Activated T-cell treated with anti-CD3 and anti-CD28 coated beads, Interleukin-2, amount 50 U/mL, for 4 hours (primary cell): Measurements from ENCODE around the gene HAPSTR1. TPM values are rescaled to one million over a fixed set of nuclear protein-coding genes. Genes with fewer than 3 reads are reported as not detected.

ENCODE experiments used
- ATAC-seq, 2 donors: fragments of 200-7000 bp; cut with Tn5 transposase; one replicate each; pipeline ENCODE4 v1.10.0; 2021
- DNase-seq: peaks from one replicate; pipeline ENCODE4 v3.0.0-alpha.2; 2020
- H3K27me3 Mint-ChIP-seq: one replicate; pipeline ENCODE4 v1.8.0; 2021; ENCODE audit warnings: low read depth, mixed read lengths
- H3K36me3 Mint-ChIP-seq: one replicate; pipeline ENCODE4 v1.8.0; 2022; ENCODE audit warnings: mixed read lengths; ENCODE audit not compliant: insufficient read depth
- H3K4me1 Mint-ChIP-seq: one replicate; pipeline ENCODE4 v1.8.0; 2021; ENCODE audit warnings: low read depth, mixed read lengths
- H3K4me3 Mint-ChIP-seq: one replicate; pipeline ENCODE4 v1.8.0; 2021; ENCODE audit warnings: mild to moderate bottlenecking, moderate library complexity, mixed read lengths
- H3K9me3 Mint-ChIP-seq: one replicate; pipeline ENCODE4 v1.8.0; 2021; ENCODE audit warnings: mixed read lengths
- total RNA-seq, 3 donors: library from RNA; stranded (reverse); gene quantifications; one replicate each; pipeline ENCODE4 v1.2.1, GENCODE V29; 2021

HAPSTR1 gene
- total RNA-seq, 3 donors from 2014 or later: 64.2 to 75.7 (median 70.0) TPM

- Mint-ChIP-seq H3K27me3 (no peaks in the 10 kb centered on the region), H3K4me1 (peaks cover 68% of the 10 kb centered on the region), H3K36me3 (peaks cover 64% of the 10 kb centered on the region), H3K4me3 (peak overlapping the region; percentile 78), H3K9me3 (no peaks in the 10 kb centered on the region)
- DNase-seq (no peak), ATAC-seq (no peak)
These were observed 5.0 kb downstream of the HAPSTR1 start for GRCh38 chr16:9096416-9096952.

- DNase-seq: no peak
- no peak for ATAC-seq
- no peaks in the 10 kb centered on the region for H3K27me3 Mint-ChIP-seq
- H3K36me3 Mint-ChIP-seq: peaks cover 74% of the 10 kb centered on the region
- peak overlapping the region; percentile 64 for H3K4me3 Mint-ChIP-seq
- peaks cover 79% of the 10 kb centered on the region for H3K4me1 Mint-ChIP-seq
- H3K9me3 Mint-ChIP-seq: no peaks in the 10 kb centered on the region
These were observed 6.1 kb downstream of the HAPSTR1 start for GRCh38 chr16:9097266-9098219.

GRCh38 chr16:9098377-9099090 lies 7.1 kb downstream of the HAPSTR1 start:
- DNase-seq (no peak), ATAC-seq (no peak)
- H3K4me1 Mint-ChIP-seq: peaks cover 84% of the 10 kb centered on the region
- H3K4me3 Mint-ChIP-seq: peak overlapping the region; percentile 64
- H3K27me3 Mint-ChIP-seq: no peaks in the 10 kb centered on the region
- H3K36me3 Mint-ChIP-seq: peaks cover 75% of the 10 kb centered on the region
- H3K9me3 Mint-ChIP-seq: no peaks in the 10 kb centered on the region

- Mint-ChIP-seq H3K4me3 (peak overlapping the region; percentile 64), H3K9me3 (no peaks in the 10 kb centered on the region), H3K27me3 (no peaks in the 10 kb centered on the region), H3K36me3 (peaks cover 73% of the 10 kb centered on the region), H3K4me1 (peaks cover 88% of the 10 kb centered on the region)
- peak; percentile 46 to 52 for ATAC-seq
- no peak for DNase-seq
These were observed 7.7 kb downstream of the HAPSTR1 start for GRCh38 chr16:9099131-9099625.

- DNase-seq: no peak
- H3K36me3 Mint-ChIP-seq: peaks cover 79% of the 10 kb centered on the region
- no peak for ATAC-seq
- no peaks in the 10 kb centered on the region for H3K27me3 Mint-ChIP-seq
- no peaks in the 10 kb centered on the region for H3K9me3 Mint-ChIP-seq
- peak overlapping the region; percentile 51 for H3K4me3 Mint-ChIP-seq
- H3K4me1 Mint-ChIP-seq: peaks cover 94% of the 10 kb centered on the region
These were observed 10.9 kb downstream of the HAPSTR1 start for GRCh38 chr16:9102379-9102778.

GRCh38 chr16:9102943-9103342 lies 11.5 kb downstream of the HAPSTR1 start:
- peaks cover 79% of the 10 kb centered on the region for H3K36me3 Mint-ChIP-seq
- DNase-seq (no peak), ATAC-seq (peak; percentile 26 to 41)
- no peaks in the 10 kb centered on the region for H3K9me3 Mint-ChIP-seq
- no peaks in the 10 kb centered on the region for H3K27me3 Mint-ChIP-seq
- peaks cover 94% of the 10 kb centered on the region for H3K4me1 Mint-ChIP-seq
- peak overlapping the region; percentile 51 for H3K4me3 Mint-ChIP-seq

- H3K4me3 Mint-ChIP-seq: peak overlapping the region; percentile 51
- H3K27me3 Mint-ChIP-seq: no peaks in the 10 kb centered on the region
- H3K4me1 Mint-ChIP-seq: peaks cover 91% of the 10 kb centered on the region
- peaks cover 76% of the 10 kb centered on the region for H3K36me3 Mint-ChIP-seq
- no peak for ATAC-seq
- no peaks in the 10 kb centered on the region for H3K9me3 Mint-ChIP-seq
- DNase-seq: no peak
These were observed 12.1 kb downstream of the HAPSTR1 start for GRCh38 chr16:9103546-9103945.

- Mint-ChIP-seq H3K27me3 (no peaks in the 10 kb centered on the region), H3K4me3 (peak overlapping the region; percentile 14), H3K9me3 (no peaks in the 10 kb centered on the region), H3K36me3 (peaks cover 70% of the 10 kb centered on the region), H3K4me1 (peaks cover 91% of the 10 kb centered on the region)
- DNase-seq (no peak), ATAC-seq (no peak)
These were observed 13.7 kb downstream of the HAPSTR1 start for GRCh38 chr16:9105189-9105588.

GRCh38 chr16:9107025-9107970 lies 15.9 kb downstream of the HAPSTR1 start:
- H3K9me3 Mint-ChIP-seq: no peaks in the 10 kb centered on the region
- H3K4me3 Mint-ChIP-seq: no peak overlapping the region
- ATAC-seq: peak; percentile 35 to 41
- H3K36me3 Mint-ChIP-seq: peaks cover 59% of the 10 kb centered on the region
- peaks cover 87% of the 10 kb centered on the region for H3K4me1 Mint-ChIP-seq
- DNase-seq: no peak
- no peaks in the 10 kb centered on the region for H3K27me3 Mint-ChIP-seq

- Mint-ChIP-seq H3K4me1 (peaks cover 86% of the 10 kb centered on the region), H3K27me3 (no peaks in the 10 kb centered on the region), H3K36me3 (peaks cover 56% of the 10 kb centered on the region), H3K4me3 (no peak overlapping the region), H3K9me3 (no peaks in the 10 kb centered on the region)
- no peak for ATAC-seq
- DNase-seq: no peak
These were observed 17.8 kb downstream of the HAPSTR1 start for GRCh38 chr16:9109255-9109654.

GRCh38 chr16:9112166-9112843 lies 20.9 kb downstream of the HAPSTR1 start:
- Mint-ChIP-seq H3K4me3 (no peak overlapping the region), H3K4me1 (peaks cover 91% of the 10 kb centered on the region), H3K36me3 (peaks cover 54% of the 10 kb centered on the region), H3K9me3 (no peaks in the 10 kb centered on the region), H3K27me3 (no peaks in the 10 kb centered on the region)
- ATAC-seq (no peak), DNase-seq (no peak)

- ATAC-seq: no peak
- H3K4me3 Mint-ChIP-seq: no peak overlapping the region
- no peaks in the 10 kb centered on the region for H3K9me3 Mint-ChIP-seq
- H3K4me1 Mint-ChIP-seq: peaks cover 91% of the 10 kb centered on the region
- no peak for DNase-seq
- peaks cover 49% of the 10 kb centered on the region for H3K36me3 Mint-ChIP-seq
- H3K27me3 Mint-ChIP-seq: no peaks in the 10 kb centered on the region
These were observed 21.4 kb downstream of the HAPSTR1 start for GRCh38 chr16:9112844-9113186.

GRCh38 chr16:9113707-9114106 lies 22.3 kb downstream of the HAPSTR1 start:
- Mint-ChIP-seq H3K36me3 (peaks cover 45% of the 10 kb centered on the region), H3K4me3 (no peak overlapping the region), H3K4me1 (peaks cover 89% of the 10 kb centered on the region), H3K27me3 (no peaks in the 10 kb centered on the region), H3K9me3 (no peaks in the 10 kb centered on the region)
- ATAC-seq (no peak), DNase-seq (no peak)
